Karpas-422 (cell line): Measurements from ENCODE around the gene RHEB. TPM values are rescaled to one million over a fixed set of nuclear protein-coding genes. Genes with fewer than 3 reads are reported as not detected.
"Not testable (repeated sequence)": the region's sequence is repeated elsewhere in the genome, so short reads cannot be mapped to it uniquely, and the experiment has no call there.

Experiments used
- DNase-seq: peaks from one replicate; pipeline ENCODE4 v3.0.0-alpha.2; 2015
- H2AFZ ChIP-seq: fragments of 200-600 bp; sonication (generic); 2 replicates; pipeline ENCODE4 v1.6.1; 2014; ENCODE audit warnings: antibody characterized with exemption, low read length, mixed read lengths
- H3K27ac ChIP-seq: fragments of 200-600 bp; sonication (generic); 2 replicates; pipeline ENCODE4 v1.5.1; 2014; ENCODE audit warnings: mild to moderate bottlenecking, low read length, moderate library complexity
- H3K27me3 ChIP-seq: fragments of 200-600 bp; sonication (generic); 2 replicates; pipeline ENCODE4 v1.6.1; 2014; ENCODE audit warnings: low read length, mixed read lengths
- H3K36me3 ChIP-seq: fragments of 200-600 bp; sonication (generic); 2 replicates; pipeline ENCODE4 v1.6.1; 2014; ENCODE audit warnings: low read length, mixed read lengths; ENCODE audit not compliant: insufficient read depth
- H3K4me1 ChIP-seq: fragments of 200-600 bp; sonication (generic); 2 replicates; pipeline ENCODE4 v1.6.1; 2014; ENCODE audit warnings: mild to moderate bottlenecking, low read length, mixed read lengths
- H3K4me2 ChIP-seq: fragments of 200-600 bp; sonication (generic); 2 replicates; pipeline ENCODE4 v1.6.1; 2014; ENCODE audit warnings: low read length, low read depth, mild to moderate bottlenecking; ENCODE audit not compliant: poor library complexity, severe bottlenecking
- H3K4me3 ChIP-seq: fragments of 200-600 bp; sonication (generic); 2 replicates; pipeline ENCODE4 v1.5.1; 2014; ENCODE audit warnings: mild to moderate bottlenecking, antibody characterized with exemption, low read length, mixed read lengths
- H3K79me2 ChIP-seq: fragments of 200-600 bp; sonication (generic); 2 replicates; pipeline ENCODE4 v1.6.1; 2014; ENCODE audit warnings: mild to moderate bottlenecking, low read length, mixed read lengths
- H3K9ac ChIP-seq: fragments of 200-600 bp; sonication (generic); 2 replicates; pipeline ENCODE4 v1.6.0; 2014; ENCODE audit warnings: low read length
- H3K9me2 ChIP-seq: fragments of 200-600 bp; sonication (generic), shearing (Covaris generic); replicated peaks from 2 replicates; pipeline ENCODE4 v1.6.0; 2014; ENCODE audit warnings: mild to moderate bottlenecking, low read length, moderate library complexity; ENCODE audit not compliant: insufficient read depth
- H3K9me3 ChIP-seq: fragments of 300-700, 200-600 bp; sonication (generic); 2 replicates; pipeline ENCODE4 v1.6.1; 2014; ENCODE audit warnings: low read length, mixed read lengths
- H4K20me1 ChIP-seq: fragments of 200-600 bp; sonication (generic); 2 replicates; pipeline ENCODE4 v1.6.1; 2014; ENCODE audit warnings: mild to moderate bottlenecking, antibody characterized with exemption, low read length, low read depth; ENCODE audit not compliant: insufficient read depth
- total RNA-seq: library from RNA; depleted of rRNA; stranded (reverse); fragments of >200 nt; shearing (Covaris generic); gene quantifications from 2 replicates; pipeline ENCODE4 v1.2.3, GENCODE V29; 2014; ENCODE audit warnings: low replicate concordance

RHEB gene
- total RNA-seq, 1 experiment from 2014 or later = 47.5 TPM

DNA sequence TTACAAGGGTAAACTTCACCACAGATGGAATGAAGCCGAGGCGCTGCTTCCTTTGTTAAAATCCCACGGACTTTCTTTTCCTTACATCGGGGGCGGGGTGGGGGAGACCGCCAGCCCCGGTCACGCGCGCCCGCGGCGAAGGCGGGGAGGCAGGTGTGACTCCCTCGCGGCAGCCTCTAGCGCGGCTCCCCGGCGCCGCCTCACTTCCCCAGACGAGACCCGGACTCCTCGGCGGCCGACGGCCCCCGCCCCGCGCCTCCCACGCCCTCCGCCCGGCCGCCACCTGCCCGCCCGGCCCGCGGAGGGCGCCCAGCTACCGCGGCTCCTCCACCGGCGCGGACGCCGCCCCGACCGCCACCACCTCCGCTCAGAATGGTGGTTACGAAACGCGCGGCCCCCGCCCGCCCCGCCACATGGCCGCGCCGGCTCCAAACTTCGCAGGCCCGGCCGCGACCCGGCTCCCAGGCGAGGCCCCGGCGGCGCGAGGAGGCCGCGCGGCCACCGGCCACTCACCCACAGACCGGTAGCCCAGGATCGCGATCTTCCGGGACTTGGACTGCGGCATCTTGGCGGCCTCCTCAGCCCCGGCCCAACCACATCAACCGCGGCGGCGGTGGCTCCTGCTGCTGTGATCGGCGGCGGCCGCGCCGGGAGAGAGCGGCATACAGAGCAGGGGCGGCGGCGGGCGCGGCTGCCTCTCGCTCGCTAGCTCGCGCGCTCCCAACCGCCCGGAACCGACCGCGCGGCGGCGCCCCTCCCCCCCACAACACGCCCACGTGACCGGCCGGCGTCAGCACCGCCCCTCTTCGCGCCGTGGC is 539 bp downstream of the RHEB start:
- peak; percentile 76 for DNase-seq
- not testable (repeated sequence) for H3K27me3 ChIP-seq, H3K9me3 ChIP-seq, H3K9me2 ChIP-seq, H2AFZ ChIP-seq
- peak overlapping the region; percentile 99 for H3K4me3 ChIP-seq
- peaks cover 14% of the 10 kb centered on the region for H3K4me1 ChIP-seq
- H3K79me2 ChIP-seq = peaks cover 49% of the 10 kb centered on the region
- H4K20me1 ChIP-seq = peaks cover 42% of the 10 kb centered on the region
- H3K9ac ChIP-seq = peak overlapping the region; percentile 93
- peak overlapping the region; percentile 81 for H3K27ac ChIP-seq
- peak overlapping the region; percentile 77 for H3K4me2 ChIP-seq
- peaks cover 14% of the 10 kb centered on the region for H3K36me3 ChIP-seq

DNA sequence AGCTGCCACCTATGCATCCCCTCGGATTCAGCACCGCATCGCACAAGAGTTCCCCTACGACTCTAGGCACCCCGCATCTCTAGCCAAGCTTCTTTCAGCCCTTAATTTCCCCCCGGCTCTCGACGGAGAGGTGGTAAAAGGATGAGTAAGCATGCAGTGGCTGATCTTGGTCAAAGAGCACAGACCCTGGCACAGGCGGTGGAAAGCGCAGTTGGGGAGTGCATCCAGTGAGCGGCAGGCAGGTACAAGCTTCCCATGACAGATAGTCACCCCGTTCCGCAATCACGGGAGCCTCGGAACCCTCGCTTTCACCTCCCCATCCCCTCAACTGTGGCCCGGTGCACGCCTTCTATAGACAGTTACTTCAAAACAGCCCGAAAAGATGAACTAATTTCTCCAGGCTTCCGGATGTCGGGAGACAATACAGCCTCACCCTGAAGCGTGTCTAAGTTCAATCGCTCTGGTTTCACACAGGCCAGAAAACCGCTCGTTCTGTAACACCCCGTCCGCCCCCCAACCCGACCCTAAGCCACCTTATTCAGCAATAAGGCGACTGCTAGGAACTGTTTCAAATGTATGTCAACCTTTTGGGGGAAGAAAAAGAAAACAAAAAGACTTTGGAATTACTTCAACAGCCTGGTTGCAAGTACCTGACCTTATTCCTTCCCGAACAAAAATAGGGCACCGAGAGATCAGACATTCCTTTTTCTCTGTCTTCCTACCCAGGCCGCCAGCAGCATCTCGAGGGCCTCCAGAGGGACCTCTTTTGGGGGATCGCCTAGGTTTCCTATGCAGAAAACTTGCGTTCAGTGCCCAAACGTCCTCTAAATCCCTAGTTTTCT is 1.4 kb downstream of the RHEB start:
- peak overlapping the region; percentile 77 for H3K4me2 ChIP-seq
- peak overlapping the region; percentile 99 for H3K4me3 ChIP-seq
- H2AFZ ChIP-seq = no peak overlapping the region
- peak; percentile 71 for DNase-seq
- no peaks in the 10 kb centered on the region for H3K9me2 ChIP-seq
- H3K27me3 ChIP-seq = no peaks in the 10 kb centered on the region
- no peaks in the 10 kb centered on the region; the same call in 1 of the 2 replicates for H3K9me3 ChIP-seq
- H3K36me3 ChIP-seq = peaks cover 20% of the 10 kb centered on the region
- peaks cover 14% of the 10 kb centered on the region for H3K4me1 ChIP-seq
- peaks cover 57% of the 10 kb centered on the region for H3K79me2 ChIP-seq
- H4K20me1 ChIP-seq = peaks cover 50% of the 10 kb centered on the region
- H3K27ac ChIP-seq = peak overlapping the region; percentile 81
- H3K9ac ChIP-seq = peak overlapping the region; percentile 93

DNA sequence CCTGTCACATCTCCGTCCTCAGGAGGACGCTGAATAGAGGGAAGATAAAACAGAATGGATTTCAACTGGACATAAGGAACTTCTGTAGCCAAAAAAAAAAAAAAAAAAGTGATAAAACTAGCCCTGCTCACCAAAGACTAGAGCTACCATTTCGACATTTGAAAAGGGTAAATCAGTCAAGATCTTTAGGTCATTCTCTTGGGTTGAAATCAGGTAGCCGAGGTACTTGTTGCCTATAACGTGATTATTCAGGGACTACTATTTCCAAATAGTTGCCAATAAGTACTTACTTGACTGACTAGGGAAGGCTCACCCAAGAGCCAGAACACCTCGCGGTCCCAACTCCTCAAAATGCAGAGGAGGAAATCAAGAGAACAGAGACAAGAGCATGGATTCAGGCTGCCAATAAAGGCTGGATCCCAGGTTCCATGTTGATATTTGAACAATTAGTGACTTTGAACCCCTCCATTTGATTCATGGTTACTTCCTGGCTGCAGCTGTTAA is 2.0 kb downstream of the RHEB start:
- peaks cover 14% of the 10 kb centered on the region for H3K4me1 ChIP-seq

DNA sequence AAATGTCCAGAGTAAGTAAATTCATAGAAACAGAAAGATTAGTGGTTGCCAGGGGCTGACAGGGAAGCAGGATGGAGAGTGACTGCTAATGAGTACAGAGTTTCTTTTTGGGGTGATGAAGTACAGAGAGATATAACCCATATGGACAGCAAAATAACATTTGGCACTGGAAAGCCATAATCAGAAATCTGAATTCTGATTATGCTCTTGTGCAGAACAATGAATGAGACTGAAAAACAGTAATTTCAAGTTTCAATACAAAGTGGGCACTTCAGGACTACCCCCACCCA is 4.5 kb downstream of the RHEB start:
- Histone ChIP-seq H3K4me3 (no peak overlapping the region), H3K9me3 (no peaks in the 10 kb centered on the region; the same call in 1 of the 2 replicates), H3K79me2 (peaks cover 88% of the 10 kb centered on the region), H3K36me3 (peaks cover 21% of the 10 kb centered on the region), H3K4me2 (no peak overlapping the region), H3K4me1 (peaks cover 11% of the 10 kb centered on the region), H3K9ac (no peak overlapping the region), H3K27me3 (no peaks in the 10 kb centered on the region), H2AFZ (no peak overlapping the region), H4K20me1 (peaks cover 64% of the 10 kb centered on the region), H3K27ac (no peak overlapping the region), H3K9me2 (no peaks in the 10 kb centered on the region)
- DNase-seq = no peak

More for the DNA sequence above, 2.0 kb downstream of the RHEB start:
- Histone ChIP-seq H3K9me2 (no peaks in the 10 kb centered on the region), H3K4me2 (peak overlapping the region; percentile 77), H3K4me3 (peak overlapping the region; percentile 99), H3K27ac (no peak overlapping the region), H4K20me1 (peaks cover 55% of the 10 kb centered on the region), H3K27me3 (no peaks in the 10 kb centered on the region), H3K79me2 (peaks cover 64% of the 10 kb centered on the region), H3K36me3 (peaks cover 21% of the 10 kb centered on the region), H3K9me3 (no peaks in the 10 kb centered on the region; the same call in 1 of the 2 replicates), H3K9ac (peak overlapping the region; percentile 93), H2AFZ (no peak overlapping the region)
- DNase-seq = no peak

DNA sequence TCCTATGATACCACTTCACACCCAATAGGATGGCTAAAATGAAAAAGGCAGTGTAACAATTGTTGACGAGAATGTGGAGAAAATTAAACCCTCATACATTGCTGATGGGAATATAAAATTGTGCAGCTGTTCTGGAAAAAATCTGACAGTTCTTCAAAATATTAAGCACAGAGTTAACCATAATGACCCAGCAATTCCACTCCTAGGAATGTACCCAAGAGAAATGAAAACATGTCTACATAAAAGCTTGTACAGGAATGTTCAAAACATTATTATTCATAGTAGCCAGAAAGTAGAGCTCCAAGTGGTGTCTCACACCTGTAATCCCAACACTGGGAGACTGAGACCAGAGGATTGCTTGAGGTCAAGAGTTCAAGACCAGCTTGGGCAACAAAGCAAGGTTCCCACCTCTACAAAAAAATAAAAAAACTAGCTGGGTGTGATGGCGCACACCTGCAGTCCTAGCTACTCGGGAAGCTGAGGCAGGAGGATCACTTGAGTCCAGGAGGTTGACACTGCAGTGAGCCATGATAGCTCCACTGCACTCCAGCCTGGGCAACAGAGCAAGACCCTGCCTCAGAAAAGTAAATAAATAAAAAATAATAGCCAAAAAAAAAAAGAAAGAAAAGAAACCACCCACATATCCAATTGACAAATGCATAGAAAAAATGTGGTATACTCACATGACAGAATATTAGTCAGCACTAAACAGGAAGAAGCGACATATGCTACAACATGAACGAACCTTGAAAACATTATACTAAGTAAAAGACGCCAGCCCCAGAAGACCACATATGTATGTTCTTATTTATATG is 5.0 kb downstream of the RHEB start:
- peaks cover 21% of the 10 kb centered on the region for H3K36me3 ChIP-seq
- no peak overlapping the region for H3K27ac ChIP-seq
- H3K4me2 ChIP-seq = no peak overlapping the region
- peaks cover 69% of the 10 kb centered on the region for H4K20me1 ChIP-seq
- H3K4me1 ChIP-seq = peaks cover 8% of the 10 kb centered on the region
- H3K79me2 ChIP-seq = peaks cover 93% of the 10 kb centered on the region
- H3K4me3 ChIP-seq = no peak overlapping the region
- DNase-seq = no peak
- no peaks in the 10 kb centered on the region for H3K27me3 ChIP-seq
- H2AFZ ChIP-seq = no peak overlapping the region
- no peaks in the 10 kb centered on the region; the same call in 1 of the 2 replicates for H3K9me3 ChIP-seq
- no peaks in the 10 kb centered on the region for H3K9me2 ChIP-seq
- no peak overlapping the region for H3K9ac ChIP-seq

DNA sequence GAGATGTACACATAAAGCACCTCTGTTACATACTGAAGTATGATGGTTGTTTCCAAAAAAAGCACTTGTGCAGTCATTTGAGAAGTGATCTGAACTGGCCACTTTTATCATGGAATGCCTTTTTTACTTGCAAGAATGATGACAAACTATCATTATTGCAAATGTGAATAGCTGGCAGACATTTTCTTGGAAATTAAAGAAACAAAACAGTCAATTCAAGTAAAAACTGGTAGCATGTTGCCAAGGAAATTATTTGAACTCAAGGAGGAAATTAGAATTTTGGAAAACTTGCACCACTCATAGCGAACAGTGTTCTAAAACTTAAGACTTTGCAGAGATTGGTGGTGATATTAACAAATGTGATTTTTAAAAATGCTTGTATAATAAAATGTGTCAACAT is 6.6 kb downstream of the RHEB start:
- no peak overlapping the region for H3K4me3 ChIP-seq
- H3K9ac ChIP-seq = no peak overlapping the region
- H3K4me2 ChIP-seq = no peak overlapping the region
- peaks cover 68% of the 10 kb centered on the region for H4K20me1 ChIP-seq
- H2AFZ ChIP-seq = no peak overlapping the region
- H3K79me2 ChIP-seq = peaks cover 100% of the 10 kb centered on the region
- H3K9me2 ChIP-seq = no peaks in the 10 kb centered on the region
- no peaks in the 10 kb centered on the region; the same call in 1 of the 2 replicates for H3K9me3 ChIP-seq
- peaks cover 8% of the 10 kb centered on the region for H3K4me1 ChIP-seq
- H3K27ac ChIP-seq = no peak overlapping the region
- H3K36me3 ChIP-seq = peaks cover 21% of the 10 kb centered on the region
- no peaks in the 10 kb centered on the region for H3K27me3 ChIP-seq
- no peak for DNase-seq

DNA sequence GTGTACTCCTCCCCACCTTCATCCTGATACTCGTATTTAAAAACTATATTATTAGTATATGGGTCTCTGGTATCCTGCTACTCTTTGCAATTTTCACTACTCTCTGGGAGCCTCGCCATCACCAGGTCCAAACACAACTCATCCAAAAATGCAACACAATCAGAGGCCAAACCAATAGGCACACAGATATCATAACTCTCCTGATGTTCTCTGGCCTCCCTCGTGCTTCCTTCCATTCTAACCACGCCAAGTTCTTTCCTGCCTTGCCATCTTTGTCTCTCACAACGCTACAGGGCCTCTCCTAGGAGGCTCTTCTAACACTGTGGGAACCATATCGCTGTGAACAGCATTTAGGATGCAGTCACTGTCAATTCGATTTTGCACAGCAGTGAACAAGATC is 7.3 kb downstream of the RHEB start:
- Histone ChIP-seq H3K27ac (no peak overlapping the region), H3K36me3 (peaks cover 23% of the 10 kb centered on the region), H3K9ac (no peak overlapping the region), H3K4me2 (no peak overlapping the region), H3K4me1 (peaks cover 2% of the 10 kb centered on the region), H2AFZ (no peak overlapping the region), H3K9me2 (no peaks in the 10 kb centered on the region), H3K9me3 (no peaks in the 10 kb centered on the region; the same call in 1 of the 2 replicates), H3K79me2 (peaks cover 100% of the 10 kb centered on the region), H4K20me1 (peaks cover 61% of the 10 kb centered on the region), H3K4me3 (no peak overlapping the region), H3K27me3 (no peaks in the 10 kb centered on the region)
- DNase-seq = no peak
